Activated T-cell treated with anti-CD3 and anti-CD28 coated beads for 48 hours (primary cell): ENCODE results near the gene ZNF280C.
A peak's percentile ranks its signal among the peaks of the same experiment; 100 is the strongest.

ENCODE experiments used
- DNase-seq: peaks from one replicate; pipeline ENCODE4 v3.0.0-alpha.2; 2020; ENCODE audit warnings: low read depth

ZNF280C gene

GRCh38 chrX:130174937-130175336 is 93.8 kb downstream of the ZNF280C start:
- no peak for DNase-seq

- no peak for DNase-seq
Observed at GRCh38 chrX:130174045-130174704, 94.5 kb downstream of the ZNF280C start.

GRCh38 chrX:130173190-130173895 is 95.4 kb downstream of the ZNF280C start:
- peak; percentile 34 for DNase-seq

- DNase-seq, result no peak
Observed at GRCh38 chrX:130172127-130172845, 96.4 kb downstream of the ZNF280C start.

GRCh38 chrX:130171446-130172126 is 97.1 kb downstream of the ZNF280C start, which contains the start of gene RAB33A:
TSS of gene RAB33A (plus strand) at chrX:130171962. CDS start at chrX:130172063, 101 bp downstream.
- DNase-seq, result peak; percentile 15

- peak; percentile 60 for DNase-seq
Observed at GRCh38 chrX:130170752-130171445, 97.8 kb downstream of the ZNF280C start.

- no peak for DNase-seq
Observed at GRCh38 chrX:130167040-130167439, 101.7 kb downstream of the ZNF280C start.

GRCh38 chrX:130166503-130166777 is 102.3 kb downstream of the ZNF280C start:
- DNase-seq, result no peak

GRCh38 chrX:130165703-130166502 is 102.8 kb downstream of the ZNF280C start, which contains the start of gene AIFM1:
TSS of gene AIFM1 (minus strand) at chrX:130165841. CDS start at chrX:130165656, 185 bp downstream.
- peak; percentile 83 for DNase-seq

- DNase-seq, result no peak
Observed at GRCh38 chrX:130165181-130165702, 103.5 kb downstream of the ZNF280C start.

GRCh38 chrX:130163398-130163797 is 105.3 kb downstream of the ZNF280C start:
- no peak for DNase-seq

- no peak for DNase-seq
Observed at GRCh38 chrX:130162094-130162735, 106.5 kb downstream of the ZNF280C start.

- DNase-seq, result no peak
Observed at GRCh38 chrX:130159776-130160175, 108.9 kb downstream of the ZNF280C start.

- DNase-seq, result no peak
Observed at GRCh38 chrX:130158311-130158710, 110.4 kb downstream of the ZNF280C start.

- DNase-seq, result no peak
Observed at GRCh38 chrX:130155564-130155963, 113.1 kb downstream of the ZNF280C start.
